Measurements from ENCODE around the gene MTSS2.

MTSS2 gene

DNA sequence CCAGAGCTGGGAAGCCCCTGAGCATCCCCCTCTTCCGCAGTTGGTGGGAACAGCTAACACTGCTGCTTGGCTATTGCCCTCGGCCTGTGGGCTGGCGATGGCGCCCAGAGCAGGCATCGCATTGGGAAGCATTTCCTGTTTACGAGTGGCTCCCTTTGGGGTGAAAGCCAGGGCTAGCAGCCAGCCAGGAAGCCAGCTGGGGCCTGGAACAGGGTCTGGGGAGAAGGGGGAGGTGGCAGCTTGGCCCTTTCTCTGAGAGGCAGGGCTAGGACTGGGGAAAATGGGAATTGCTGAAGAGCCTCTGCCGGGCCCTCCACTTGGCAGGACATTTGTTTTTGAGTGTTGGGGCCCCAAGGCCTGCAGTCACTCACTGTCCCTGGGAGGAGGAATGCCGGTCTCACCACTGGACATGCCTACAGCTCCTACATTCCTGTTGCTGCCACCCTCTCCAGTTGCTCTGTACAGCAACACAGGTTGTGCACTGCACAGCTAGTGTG is 2.4 kb upstream of the MTSS2 start:
- TF ChIP-seq ELF4 (IDR thresholded peaks at IDR 0.05) (no peak), ZNF384 (IDR thresholded peaks at IDR 0.05) (no peak), SP1 (IDR thresholded peaks at IDR 0.05) (no peak), TARDBP (IDR thresholded peaks at IDR 0.05) (no peak), L3MBTL2 (conservative IDR thresholded peaks at IDR 0.05) (no peak), FOXK2 (IDR thresholded peaks at IDR 0.05) (no peak), BHLHE40 (IDR thresholded peaks at IDR 0.05; ENCODE audit: borderline replicate concordance) (no peak), CTBP1 (IDR thresholded peaks at IDR 0.05; ENCODE audit: borderline replicate concordance) (no peak), LEF1 (IDR thresholded peaks at IDR 0.05; ENCODE audit: borderline replicate concordance) (no peak), HDGF (IDR thresholded peaks at IDR 0.05; ENCODE audit: borderline replicate concordance) (no peak), FOXA1 (IDR thresholded peaks at IDR 0.05) (no peak), ARNT (IDR thresholded peaks at IDR 0.05) (no peak), FOXM1 (IDR thresholded peaks at IDR 0.05; ENCODE audit: borderline replicate concordance) (no peak), SUZ12 (IDR thresholded peaks at IDR 0.05) (no peak), NFRKB (IDR thresholded peaks at IDR 0.05) (no peak)
- TF ChIP-seq, protein P1, sequence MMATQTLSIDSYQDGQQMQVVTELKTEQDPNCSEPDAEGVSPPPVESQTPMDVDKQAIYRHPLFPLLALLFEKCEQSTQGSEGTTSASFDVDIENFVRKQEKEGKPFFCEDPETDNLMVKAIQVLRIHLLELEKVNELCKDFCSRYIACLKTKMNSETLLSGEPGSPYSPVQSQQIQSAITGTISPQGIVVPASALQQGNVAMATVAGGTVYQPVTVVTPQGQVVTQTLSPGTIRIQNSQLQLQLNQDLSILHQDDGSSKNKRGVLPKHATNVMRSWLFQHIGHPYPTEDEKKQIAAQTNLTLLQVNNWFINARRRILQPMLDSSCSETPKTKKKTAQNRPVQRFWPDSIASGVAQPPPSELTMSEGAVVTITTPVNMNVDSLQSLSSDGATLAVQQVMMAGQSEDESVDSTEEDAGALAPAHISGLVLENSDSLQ (IDR thresholded peaks at IDR 0.05): no peak
- CTCF ChIA-PET: interaction anchor here (1.9 kb wide), 1 partner anchor 83 kb away, joined by 7 read pairs; no protein-coding TSS in a partner anchor
- DNase-seq (ENCODE audit: extremely low spot score): no peak
- POLR2A ChIA-PET: no interaction called here

DNA sequence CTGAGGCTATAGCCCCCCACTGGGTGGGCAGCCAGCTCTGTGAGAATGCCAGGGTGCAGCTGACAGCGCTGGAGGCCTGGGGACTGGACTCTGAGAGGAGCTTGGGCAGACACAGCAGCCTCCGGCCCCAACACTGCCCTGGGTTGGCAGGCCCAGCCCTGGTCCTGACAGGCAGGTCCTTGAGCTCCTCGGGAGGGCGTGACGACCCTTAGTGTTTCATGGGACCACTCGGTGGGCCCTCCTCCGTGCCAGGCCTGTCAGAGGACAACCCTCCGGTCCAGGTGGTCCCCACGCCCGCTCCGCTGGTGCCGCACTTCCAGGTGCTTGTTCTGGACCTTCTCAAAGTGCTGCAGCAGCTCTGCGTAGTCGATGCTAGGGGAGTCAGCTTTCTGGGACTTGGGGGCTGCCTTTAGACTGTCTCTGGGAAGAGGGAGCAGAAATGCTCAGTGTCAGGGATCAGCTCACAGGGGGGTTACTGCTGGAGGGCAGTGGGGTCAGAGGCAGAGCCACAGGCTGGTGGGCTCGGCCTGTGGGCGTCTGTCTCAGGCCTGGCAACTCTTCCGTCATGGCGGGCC is 1.9 kb upstream of the MTSS2 start:
- POLR2A ChIA-PET: no interaction called here

DNA sequence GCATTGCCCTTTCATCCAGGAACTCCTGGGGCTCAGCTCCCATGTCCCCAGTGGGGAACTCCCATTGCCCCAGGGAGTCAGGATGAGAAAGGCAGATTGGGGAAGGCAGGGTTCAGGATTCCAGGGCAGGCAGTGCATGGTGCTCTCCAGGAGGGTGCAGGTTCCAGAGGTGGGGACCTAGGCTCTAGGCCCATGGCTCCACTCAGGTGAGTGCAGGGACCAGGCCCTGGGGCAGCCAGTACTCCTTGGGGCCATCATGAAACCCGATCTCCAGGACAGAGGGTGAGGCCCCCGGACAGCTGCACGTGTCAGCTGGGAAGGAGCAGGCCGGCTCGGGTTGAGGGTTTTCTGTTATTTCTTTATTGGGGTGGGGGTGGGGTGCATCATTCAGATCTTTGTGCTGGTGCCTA is 1.3 kb upstream of the MTSS2 start:
- TF ChIP-seq FOXM1 (IDR thresholded peaks at IDR 0.05; ENCODE audit: borderline replicate concordance) (no peak), TARDBP (IDR thresholded peaks at IDR 0.05) (no peak), FOXA1 (IDR thresholded peaks at IDR 0.05) (no peak), ELF4 (IDR thresholded peaks at IDR 0.05) (no peak), L3MBTL2 (conservative IDR thresholded peaks at IDR 0.05) (no peak)
- ChIA-PET CTCF (interaction anchor here (0.6 to 1.9 kb wide), 3 partner anchors 84 to 686 kb away, joined by 3 to 8 read pairs (median 7); no protein-coding TSS in a partner anchor), POLR2A (no interaction called here)
- DNase-seq (ENCODE audit: extremely low spot score): no peak

More for the DNA sequence above, 1.9 kb upstream of the MTSS2 start:
- DNase-seq (ENCODE audit: extremely low spot score): no peak
- CTCF ChIA-PET: interaction anchor here (1.9 kb wide), 1 partner anchor 83 kb away, joined by 7 read pairs; no protein-coding TSS in a partner anchor
- TF ChIP-seq LEF1 (IDR thresholded peaks at IDR 0.05; ENCODE audit: borderline replicate concordance) (no peak), NFRKB (IDR thresholded peaks at IDR 0.05) (no peak), FOXK2 (IDR thresholded peaks at IDR 0.05) (no peak), L3MBTL2 (conservative IDR thresholded peaks at IDR 0.05) (no peak), CTBP1 (IDR thresholded peaks at IDR 0.05; ENCODE audit: borderline replicate concordance) (no peak), FOXA1 (IDR thresholded peaks at IDR 0.05) (no peak), SP1 (IDR thresholded peaks at IDR 0.05) (no peak), HDGF (IDR thresholded peaks at IDR 0.05; ENCODE audit: borderline replicate concordance) (no peak), ZNF384 (IDR thresholded peaks at IDR 0.05) (no peak)
- TF ChIP-seq, protein P1 (IDR thresholded peaks at IDR 0.05): no peak

DNA sequence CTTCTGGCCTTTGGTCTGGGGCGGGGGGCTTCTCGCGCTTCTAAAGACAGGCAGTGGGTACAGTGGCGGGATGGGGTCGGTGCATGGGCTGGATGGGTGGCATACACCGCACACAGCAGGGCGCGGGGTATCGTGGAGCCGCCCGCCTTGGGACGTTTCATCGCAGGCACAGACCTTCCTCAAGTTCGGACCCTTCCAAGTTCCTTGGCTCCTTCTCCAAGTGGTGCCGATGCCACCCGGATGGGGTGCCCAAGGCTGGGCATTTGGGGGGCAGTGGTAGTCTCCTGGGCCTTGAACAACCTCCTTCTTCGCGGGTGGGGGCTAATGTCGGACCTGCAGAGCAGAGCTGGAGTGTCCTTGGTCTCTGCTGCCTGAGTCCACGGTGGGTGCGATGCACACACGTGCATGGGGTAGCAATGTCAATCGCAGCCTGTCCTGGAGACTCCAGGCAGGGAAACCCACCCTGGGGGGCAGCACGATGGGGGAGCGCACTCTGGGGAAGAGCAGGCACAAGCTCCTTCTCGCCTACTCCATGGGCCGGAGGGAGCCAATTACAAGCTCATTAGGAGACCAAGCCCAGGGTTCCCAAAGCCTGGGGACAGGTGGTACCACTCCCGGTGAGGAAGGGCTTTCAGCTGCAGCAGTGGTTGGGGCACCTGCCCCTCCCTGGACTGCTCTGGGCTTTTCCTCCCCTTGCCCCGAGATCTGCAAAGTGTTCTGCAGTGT is 686 bp upstream of the MTSS2 start:
- DNase-seq (ENCODE audit: extremely low spot score): no peak
- TF ChIP-seq LEF1 (IDR thresholded peaks at IDR 0.05; ENCODE audit: borderline replicate concordance): no peak
- CTCF ChIA-PET: interaction anchor here (0.6 to 1.9 kb wide), 3 partner anchors 85 to 687 kb away, joined by 3 to 8 read pairs (median 7); no protein-coding TSS in a partner anchor
- POLR2A ChIA-PET: no interaction called here

DNA sequence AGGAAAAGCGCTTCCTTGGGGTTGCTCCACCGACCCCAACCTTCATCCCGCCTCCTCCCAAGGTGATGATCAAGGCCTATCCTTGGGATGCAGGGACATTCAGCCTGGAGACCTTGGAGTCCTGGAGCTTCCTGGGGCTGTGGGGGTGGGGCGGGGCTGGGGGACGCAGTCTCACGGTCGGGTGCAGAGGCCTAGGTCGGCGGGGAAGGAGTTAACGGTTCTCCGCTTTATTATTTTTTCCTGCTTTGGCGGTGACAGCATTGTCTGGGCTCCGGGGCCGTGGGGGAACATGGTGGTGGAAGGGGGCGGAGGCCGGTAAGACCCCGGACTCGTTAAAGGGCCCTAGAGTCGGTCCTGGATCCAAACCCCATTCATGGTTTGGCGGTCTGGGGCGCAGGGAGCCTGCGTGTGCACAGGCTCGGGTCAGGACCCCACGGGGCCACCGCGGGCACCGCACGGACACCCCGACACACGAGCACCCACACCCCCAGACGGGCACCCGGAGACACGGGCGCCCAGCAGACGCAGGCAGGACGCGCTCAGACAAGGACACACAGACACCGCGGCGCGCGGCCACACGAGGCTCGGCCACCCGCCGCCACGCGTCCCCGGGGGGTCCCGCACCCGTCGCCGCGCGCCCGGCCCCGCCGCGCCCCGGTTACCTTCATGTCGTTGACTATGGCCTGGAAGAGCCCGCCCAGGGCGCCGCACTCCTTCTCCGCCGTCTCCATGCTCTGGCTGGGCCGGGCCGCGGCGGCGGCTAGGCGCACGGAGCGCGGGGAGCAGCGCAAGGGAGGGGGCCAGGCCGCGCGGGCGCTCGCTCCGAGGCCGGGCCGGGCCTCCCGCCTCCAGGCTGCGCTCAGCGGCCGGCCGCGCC is 554 bp downstream of the MTSS2 start:
- 0 out of 2 replicates have a peak, but pooled peaks have one; percentile 25 for TF ChIP-seq ARNT (IDR thresholded peaks at IDR 0.05)
- no peak for TF ChIP-seq L3MBTL2 (conservative IDR thresholded peaks at IDR 0.05)
- peak; percentile 30 for DNase-seq (ENCODE audit: extremely low spot score)
- ChIA-PET CTCF (no interaction called here), POLR2A (no interaction called here)

DNA sequence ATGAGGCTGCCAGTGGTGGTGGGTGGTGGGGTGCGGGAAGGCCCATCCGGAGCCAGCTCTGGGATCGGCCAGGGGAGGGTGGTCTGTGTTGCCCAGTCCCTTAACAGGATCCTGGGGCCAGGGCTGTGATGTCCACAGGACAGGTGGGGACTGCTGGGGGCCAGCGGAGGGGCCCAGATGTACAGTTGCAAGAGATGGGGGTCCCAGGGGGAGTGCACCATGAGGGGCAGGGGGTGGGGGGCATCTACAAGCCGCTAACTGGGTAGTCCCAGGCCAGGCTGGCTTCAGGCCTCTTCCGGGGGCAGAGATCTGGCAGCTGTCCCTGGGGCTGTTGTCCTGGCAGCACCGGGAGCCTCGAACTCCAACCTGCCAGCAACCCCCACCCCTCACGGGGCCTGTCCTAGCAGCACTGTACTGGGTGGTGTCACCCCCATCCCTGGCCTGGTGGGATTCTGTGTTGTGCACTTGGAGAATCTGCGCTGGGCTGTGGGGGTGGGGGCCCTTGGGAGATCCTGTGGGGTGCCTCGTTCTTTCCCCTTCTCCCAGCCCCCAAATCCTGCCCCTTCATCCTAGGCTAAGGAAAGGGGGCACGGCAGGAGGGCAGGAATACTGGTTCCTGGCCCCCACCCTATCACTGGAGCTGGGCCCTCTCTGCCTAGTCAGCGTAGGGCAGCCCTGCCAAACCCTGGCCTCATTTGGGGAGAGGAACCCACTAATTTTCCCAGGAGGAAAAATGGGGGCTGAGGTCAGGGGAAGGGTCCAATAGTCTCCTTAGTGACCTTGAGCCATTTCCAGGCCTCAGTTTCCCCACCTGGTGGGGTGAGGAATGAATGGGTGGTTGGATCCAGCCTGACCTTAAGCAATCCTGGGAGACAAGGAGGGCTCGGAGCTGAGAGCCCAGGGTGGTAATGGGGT is 1.4 kb downstream of the MTSS2 start:
- CTCF ChIA-PET: no interaction called here
- no peak for DNase-seq (ENCODE audit: extremely low spot score)
- TF ChIP-seq L3MBTL2 (conservative IDR thresholded peaks at IDR 0.05): no peak
- TF ChIP-seq TARDBP (IDR thresholded peaks at IDR 0.05): no peak
- TF ChIP-seq FOXA1 (IDR thresholded peaks at IDR 0.05): no peak
- TF ChIP-seq SUZ12 (IDR thresholded peaks at IDR 0.05): no peak
- TF ChIP-seq ZNF384 (IDR thresholded peaks at IDR 0.05): no peak
- TF ChIP-seq FOXM1 (IDR thresholded peaks at IDR 0.05; ENCODE audit: borderline replicate concordance): no peak
- no peak for TF ChIP-seq ARNT (IDR thresholded peaks at IDR 0.05)
- TF ChIP-seq ELF4 (IDR thresholded peaks at IDR 0.05): no peak
- no peak for TF ChIP-seq FOXK2 (IDR thresholded peaks at IDR 0.05)
- TF ChIP-seq LEF1 (IDR thresholded peaks at IDR 0.05; ENCODE audit: borderline replicate concordance): no peak
- TF ChIP-seq HDGF (IDR thresholded peaks at IDR 0.05; ENCODE audit: borderline replicate concordance): no peak
- TF ChIP-seq NFRKB (IDR thresholded peaks at IDR 0.05): no peak
- no peak for TF ChIP-seq BHLHE40 (IDR thresholded peaks at IDR 0.05; ENCODE audit: borderline replicate concordance)
- POLR2A ChIA-PET: no interaction called here

Data from HEK293T (cell line).